HepG2 (cell line): ENCODE data around the gene IGSF8. TPM values are rescaled to one million over a fixed set of nuclear protein-coding genes. Genes with fewer than 3 reads are reported as not detected.

Experiments
- BRCA1 ChIP-seq: sonication (generic); formaldehyde crosslinking; IDR thresholded peaks from 2 replicates; pipeline ENCODE4 v1.4.0; 2020; ENCODE audit warnings: missing genetic modification reagents
- FOXP1 ChIP-seq, 2 experiments: fragments of 450-650 bp in 1 of 2; IDR thresholded peaks; 2 replicates each; pipeline ENCODE4 v1.6.1; 2017 to 2018; ENCODE audit warnings: antibody characterized with exemption in 1 of 2
- GABPA ChIP-seq, 2 experiments: IDR thresholded peaks; 2 replicates each; pipeline ENCODE4 v1.6.1; 2011 to 2016; ENCODE audit warnings: low read depth in 2 of 2, low read length in 1 of 2, missing biosample characterization in 1 of 2, missing genetic modification characterization in 1 of 2
- HNRNPUL1 ChIP-seq: fragments of 200-400 bp; formaldehyde crosslinking; IDR thresholded peaks from 2 replicates; pipeline ENCODE4 v1.6.1; 2017; ENCODE audit warnings: low read depth, mild to moderate bottlenecking, low read length, moderate library complexity
- MAZ ChIP-seq, 2 experiments: sonication (generic) in 1 of 2; formaldehyde crosslinking in 1 of 2; IDR thresholded peaks; 2 replicates each; pipeline versions ENCODE4 v1.5.0 to v1.6.1; 2012 to 2020; ENCODE audit warnings: low read depth in 2 of 2, mild to moderate bottlenecking in 2 of 2, borderline replicate concordance in 1 of 2, improper control_type of control experiment in 1 of 2, low read length in 1 of 2, missing genetic modification reagents in 1 of 2, moderate library complexity in 1 of 2
- PHB2 ChIP-seq: fragments of 450-650 bp; IDR thresholded peaks from 2 replicates; pipeline ENCODE4 v1.6.1; 2018; ENCODE audit not compliant: partially characterized antibody
- PHF5A ChIP-seq: IDR thresholded peaks from one replicate; pipeline ENCODE4 v1.6.1; 2018; ENCODE audit warnings: low read depth, missing genetic modification reagents; ENCODE audit not compliant: unreplicated experiment
- ZFX ChIP-seq: sonication (generic); formaldehyde crosslinking; IDR thresholded peaks from 2 replicates; pipeline ENCODE4 v1.4.0; 2020; ENCODE audit warnings: mild to moderate bottlenecking, low read depth, missing genetic modification reagents, moderate library complexity
- ZNF383 ChIP-seq: sonication (generic); formaldehyde crosslinking; IDR thresholded peaks from 2 replicates; pipeline ENCODE4 v1.4.0; 2020; ENCODE audit warnings: missing genetic modification reagents, mild to moderate bottlenecking, borderline replicate concordance
- ZNF543 ChIP-seq: sonication (generic); formaldehyde crosslinking; IDR thresholded peaks from 2 replicates; pipeline ENCODE4 v1.4.0; 2020; ENCODE audit warnings: mild to moderate bottlenecking, missing genetic modification reagents
- ZNF572 ChIP-seq: sonication (generic); formaldehyde crosslinking; IDR thresholded peaks from 2 replicates; pipeline ENCODE4 v1.5.1; 2020; ENCODE audit warnings: mild to moderate bottlenecking, missing genetic modification reagents
- ZNF749 ChIP-seq: sonication (generic); formaldehyde crosslinking; IDR thresholded peaks from 2 replicates; pipeline ENCODE4 v1.8.0; 2022; ENCODE audit warnings: mild to moderate bottlenecking, missing genetic modification reagents, moderate library complexity, borderline replicate concordance
- ZZZ3 ChIP-seq: sonication (generic); formaldehyde crosslinking; IDR thresholded peaks from 2 replicates; pipeline ENCODE4 v1.4.0; 2020; ENCODE audit warnings: missing genetic modification reagents, mild to moderate bottlenecking, borderline replicate concordance
- polyA plus RNA-seq, 8 experiments: library from polyadenylated mRNA; depleted of rRNA in 3 of 8; stranded (reverse) in 7 of 8; unstranded in 1 of 8; fragments of >200 nt; fragmentation: Illumina TruSeq in 4 of 8; extraction: Trizol in 4 of 8; gene quantifications; 2 replicates each; pipeline versions ENCODE4 v1.2.1 to v1.2.3, GENCODE V29; 2011 to 2016; ENCODE audit warnings: low read depth in 4 of 8, missing spikeins in 1 of 8, mixed read lengths in 1 of 8; ENCODE audit not compliant: insufficient read depth in 1 of 8
- total RNA-seq, 5 experiments: library from RNA; depleted of rRNA; stranded (reverse); fragments of >200 nt; fragmentation: Illumina TruSeq; extraction: Trizol; gene quantifications; 2 replicates each; pipeline ENCODE4 v1.2.3, GENCODE V29; 2016; ENCODE audit warnings: low read depth in 1 of 5
- TF ChIP-seq, protein P1 (sequence below): sonication (generic); formaldehyde crosslinking; IDR thresholded peaks from 2 replicates; pipeline ENCODE4 v1.4.0; 2020; ENCODE audit warnings: missing genetic modification reagents, mild to moderate bottlenecking, borderline replicate concordance
- TF ChIP-seq, protein P2 (sequence below): sonication (generic); formaldehyde crosslinking; IDR thresholded peaks from 2 replicates; pipeline ENCODE4 v1.5.1; 2020; ENCODE audit warnings: missing genetic modification reagents, mild to moderate bottlenecking, borderline replicate concordance
- TF ChIP-seq, protein P3 (sequence below): sonication (generic); formaldehyde crosslinking; IDR thresholded peaks from 2 replicates; pipeline ENCODE4 v1.9.0; 2021; ENCODE audit warnings: missing genetic modification reagents, mild to moderate bottlenecking, borderline replicate concordance
- TF ChIP-seq, protein P4 (sequence below): sonication (generic); formaldehyde crosslinking; IDR thresholded peaks from 2 replicates; pipeline ENCODE4 v1.4.0; 2020; ENCODE audit warnings: missing genetic modification reagents
- TF ChIP-seq, protein P5 (sequence below): sonication (generic); formaldehyde crosslinking; IDR thresholded peaks from 2 replicates; pipeline ENCODE4 v1.5.1; 2020; ENCODE audit warnings: mild to moderate bottlenecking, missing genetic modification reagents

The IGSF8 gene
- total and polyA plus RNA-seq, 2 of the 13 experiments (the other 11 are each of a cell fraction or from before 2014, with no cell fraction given), result 24.0 to 41.0 TPM

DNA sequence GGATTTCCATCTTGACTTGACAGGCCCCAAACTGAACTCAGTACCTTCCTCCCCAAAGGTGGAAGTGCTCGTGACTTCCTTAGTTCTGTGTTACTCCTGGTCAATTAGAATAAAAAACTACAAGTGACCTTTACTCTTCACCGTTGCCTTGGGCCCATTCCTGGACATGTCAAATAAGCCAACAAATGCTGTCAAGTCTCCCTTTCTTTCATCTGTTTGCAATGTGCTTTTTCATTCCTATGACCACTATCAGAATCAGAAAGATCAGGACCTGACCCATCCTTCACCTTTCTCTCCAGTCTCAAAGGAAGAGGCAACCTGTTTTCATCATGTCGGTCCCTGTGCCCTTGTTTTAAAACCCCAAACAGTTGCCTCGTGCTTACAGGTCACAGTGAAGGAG is 23.6 kb downstream of the IGSF8 start (continued):
- TF ChIP-seq HNRNPUL1 (no peak), PHB2 (no peak), ZZZ3 (CRISPR knock-in tag) (no peak), MAZ (IDR thresholded peaks at IDR 0.05; ENCODE audit: borderline replicate concordance, low read depth, low read length) (no peak), MAZ (CRISPR knock-in tag; IDR thresholded peaks at IDR 0.05; ENCODE audit: low read depth) (no peak), BRCA1 (CRISPR knock-in tag) (no peak), ZNF572 (CRISPR knock-in tag) (no peak), GABPA (IDR thresholded peaks at IDR 0.05; ENCODE audit: low read depth, low read length) (no peak), GABPA (CRISPR knock-in tag; IDR thresholded peaks at IDR 0.05; ENCODE audit: low read depth) (no peak), ZFX (CRISPR knock-in tag) (no peak), FOXP1 (IDR thresholded peaks at IDR 0.05) (no peak), FOXP1 (CRISPR knock-in tag; IDR thresholded peaks at IDR 0.05) (no peak), PHF5A (CRISPR knock-in tag) (no peak), ZNF383 (no peak), ZNF543 (no peak), ZNF749 (CRISPR knock-in tag) (no peak)
- TF ChIP-seq, protein P1, sequence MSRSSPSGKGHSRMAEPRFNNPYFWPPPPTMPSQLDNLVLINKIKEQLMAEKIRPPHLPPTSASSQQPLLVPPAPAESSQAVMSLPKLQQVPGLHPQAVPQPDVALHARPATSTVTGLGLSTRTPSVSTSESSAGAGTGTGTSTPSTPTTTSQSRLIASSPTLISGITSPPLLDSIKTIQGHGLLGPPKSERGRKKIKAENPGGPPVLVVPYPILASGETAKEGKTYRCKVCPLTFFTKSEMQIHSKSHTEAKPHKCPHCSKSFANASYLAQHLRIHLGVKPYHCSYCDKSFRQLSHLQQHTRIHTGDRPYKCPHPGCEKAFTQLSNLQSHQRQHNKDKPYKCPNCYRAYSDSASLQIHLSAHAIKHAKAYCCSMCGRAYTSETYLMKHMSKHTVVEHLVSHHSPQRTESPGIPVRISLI, result peak; percentile 14; the same call in 1 of the 2 replicates
- TF ChIP-seq, protein P2, sequence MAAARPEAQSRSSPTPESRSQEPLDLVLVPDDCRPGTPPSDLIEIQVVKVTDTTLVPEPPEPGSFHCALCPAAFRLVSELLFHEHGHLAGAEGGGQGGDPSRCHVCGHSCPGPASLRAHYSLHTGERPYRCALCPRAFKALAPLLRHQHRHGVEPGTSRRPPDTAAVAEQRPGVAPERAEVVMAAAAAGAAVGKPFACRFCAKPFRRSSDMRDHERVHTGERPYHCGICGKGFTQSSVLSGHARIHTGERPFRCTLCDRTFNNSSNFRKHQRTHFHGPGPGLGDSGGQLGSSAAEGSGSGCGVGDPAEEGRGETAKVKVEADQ (CRISPR knock-in tag), result no peak
- TF ChIP-seq, protein P3, sequence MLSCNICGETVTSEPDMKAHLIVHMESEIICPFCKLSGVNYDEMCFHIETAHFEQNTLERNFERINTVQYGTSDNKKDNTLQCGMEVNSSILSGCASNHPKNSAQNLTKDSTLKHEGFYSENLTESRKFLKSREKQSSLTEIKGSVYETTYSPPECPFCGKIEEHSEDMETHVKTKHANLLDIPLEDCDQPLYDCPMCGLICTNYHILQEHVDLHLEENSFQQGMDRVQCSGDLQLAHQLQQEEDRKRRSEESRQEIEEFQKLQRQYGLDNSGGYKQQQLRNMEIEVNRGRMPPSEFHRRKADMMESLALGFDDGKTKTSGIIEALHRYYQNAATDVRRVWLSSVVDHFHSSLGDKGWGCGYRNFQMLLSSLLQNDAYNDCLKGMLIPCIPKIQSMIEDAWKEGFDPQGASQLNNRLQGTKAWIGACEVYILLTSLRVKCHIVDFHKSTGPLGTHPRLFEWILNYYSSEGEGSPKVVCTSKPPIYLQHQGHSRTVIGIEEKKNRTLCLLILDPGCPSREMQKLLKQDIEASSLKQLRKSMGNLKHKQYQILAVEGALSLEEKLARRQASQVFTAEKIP (CRISPR knock-in tag), result no peak
- TF ChIP-seq, protein P4, sequence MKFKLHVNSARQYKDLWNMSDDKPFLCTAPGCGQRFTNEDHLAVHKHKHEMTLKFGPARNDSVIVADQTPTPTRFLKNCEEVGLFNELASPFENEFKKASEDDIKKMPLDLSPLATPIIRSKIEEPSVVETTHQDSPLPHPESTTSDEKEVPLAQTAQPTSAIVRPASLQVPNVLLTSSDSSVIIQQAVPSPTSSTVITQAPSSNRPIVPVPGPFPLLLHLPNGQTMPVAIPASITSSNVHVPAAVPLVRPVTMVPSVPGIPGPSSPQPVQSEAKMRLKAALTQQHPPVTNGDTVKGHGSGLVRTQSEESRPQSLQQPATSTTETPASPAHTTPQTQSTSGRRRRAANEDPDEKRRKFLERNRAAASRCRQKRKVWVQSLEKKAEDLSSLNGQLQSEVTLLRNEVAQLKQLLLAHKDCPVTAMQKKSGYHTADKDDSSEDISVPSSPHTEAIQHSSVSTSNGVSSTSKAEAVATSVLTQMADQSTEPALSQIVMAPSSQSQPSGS (CRISPR knock-in tag), result no peak
- TF ChIP-seq, protein P5, sequence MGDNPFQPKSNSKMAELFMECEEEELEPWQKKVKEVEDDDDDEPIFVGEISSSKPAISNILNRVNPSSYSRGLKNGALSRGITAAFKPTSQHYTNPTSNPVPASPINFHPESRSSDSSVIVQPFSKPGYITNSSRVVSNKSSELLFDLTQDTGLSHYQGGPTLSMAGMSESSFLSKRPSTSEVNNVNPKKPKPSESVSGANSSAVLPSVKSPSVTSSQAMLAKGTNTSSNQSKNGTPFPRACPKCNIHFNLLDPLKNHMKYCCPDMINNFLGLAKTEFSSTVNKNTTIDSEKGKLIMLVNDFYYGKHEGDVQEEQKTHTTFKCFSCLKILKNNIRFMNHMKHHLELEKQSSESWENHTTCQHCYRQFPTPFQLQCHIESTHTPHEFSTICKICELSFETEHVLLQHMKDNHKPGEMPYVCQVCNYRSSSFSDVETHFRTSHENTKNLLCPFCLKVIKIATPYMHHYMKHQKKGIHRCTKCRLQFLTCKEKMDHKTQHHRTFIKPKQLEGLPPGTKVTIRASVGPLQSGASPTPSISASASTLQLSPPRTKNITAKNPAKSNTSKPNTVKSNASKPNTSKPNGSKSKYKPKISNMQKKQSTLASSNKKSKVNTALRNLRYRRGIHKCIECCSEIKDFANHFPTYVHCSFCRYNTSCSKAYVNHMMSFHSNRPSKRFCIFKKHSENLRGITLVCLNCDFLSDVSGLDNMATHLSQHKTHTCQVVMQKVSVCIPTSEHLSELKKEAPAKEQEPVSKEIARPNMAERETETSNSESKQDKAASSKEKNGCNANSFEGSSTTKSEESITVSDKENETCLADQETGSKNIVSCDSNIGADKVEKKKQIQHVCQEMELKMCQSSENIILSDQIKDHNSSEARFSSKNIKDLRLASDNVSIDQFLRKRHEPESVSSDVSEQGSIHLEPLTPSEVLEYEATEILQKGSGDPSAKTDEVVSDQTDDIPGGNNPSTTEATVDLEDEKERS, result no peak
